Measurements from ENCODE around the gene BAD. TPM values are rescaled to one million over a fixed set of nuclear protein-coding genes. Genes with fewer than 3 reads are reported as not detected.

BAD gene
- total RNA-seq, 1 experiment from 2014 or later, result 34.7 TPM

DNA sequence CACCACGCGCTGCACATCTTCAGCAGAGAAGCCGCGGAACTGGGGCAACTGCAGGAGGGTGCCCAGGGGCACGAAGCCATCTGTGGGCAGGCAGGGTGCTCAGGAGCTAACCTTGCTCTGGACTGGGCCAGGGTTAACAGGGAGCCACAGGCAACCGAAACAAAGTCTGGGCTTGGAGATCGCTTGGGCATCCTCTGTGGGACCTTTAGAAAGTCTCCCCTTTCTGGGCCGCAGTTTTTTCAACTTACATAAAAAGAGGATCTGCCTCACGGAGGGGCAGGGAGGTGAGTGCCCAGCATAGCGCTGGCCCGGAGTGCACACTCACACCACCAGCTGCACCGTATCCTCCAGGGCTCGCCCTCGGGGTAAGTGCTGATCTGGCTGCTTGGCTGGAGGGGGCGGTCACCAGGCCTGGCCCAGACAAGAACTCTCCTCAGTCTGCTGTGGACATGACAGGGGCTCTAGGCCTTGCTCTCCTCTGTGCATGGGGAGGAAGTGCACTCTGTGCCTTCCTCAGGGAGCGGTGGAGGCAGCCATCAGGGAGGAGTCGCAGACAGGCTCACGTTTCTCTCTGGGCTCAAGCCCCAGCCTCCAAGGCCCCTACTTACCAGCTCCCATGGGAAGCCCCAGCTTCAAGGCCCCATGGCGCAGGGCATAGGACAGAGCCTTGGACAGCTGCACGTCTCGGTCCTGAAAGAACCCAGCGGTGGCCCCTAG is 59.4 kb downstream of the BAD start:
- Mint-ChIP-seq H3K27me3 (ENCODE audit: low read depth) (no peaks in the 10 kb centered on the region), H3K9me3 (no peaks in the 10 kb centered on the region), H3K27ac (peak overlapping the region; percentile 57), H3K4me1 (peaks cover 23% of the 10 kb centered on the region), H3K4me3 (peak overlapping the region; percentile 81), H3K36me3 (no peaks in the 10 kb centered on the region)
- TF ChIP-seq CBFB (CRISPR knock-in tag; IDR thresholded peaks at IDR 0.05; ENCODE audit: low read depth) (0 out of 2 replicates have a peak, but pooled peaks have one; percentile 5), TCF7 (CRISPR knock-in tag; IDR thresholded peaks at IDR 0.05; ENCODE audit: low read depth) (0 out of 2 replicates have a peak, but pooled peaks have one; percentile 48), SP1 (CRISPR knock-in tag; conservative IDR thresholded peaks at IDR 0.05) (0 out of 2 replicates have a peak, but pooled peaks have one; percentile 9), RELA (CRISPR knock-in tag; IDR thresholded peaks at IDR 0.05; ENCODE audit: borderline replicate concordance) (no peak)
- CTCF ChIA-PET, result interaction anchor here (0.5 to 3.8 kb wide), 10 partner anchors 10 to 1363 kb away, joined by 3 to 27 read pairs (median 7); partner anchors contain the start of genes ESRRA, FERMT3, MACROD1 and PLCB3
- no peak for ATAC-seq
- POLR2A ChIA-PET, result interaction anchor here (0.6 to 1.0 kb wide), 2 partner anchors 19 to 21 kb away, joined by 3 read pairs; no protein-coding TSS in a partner anchor
- DNase-seq (ENCODE audit: low spot score), result no peak

DNA sequence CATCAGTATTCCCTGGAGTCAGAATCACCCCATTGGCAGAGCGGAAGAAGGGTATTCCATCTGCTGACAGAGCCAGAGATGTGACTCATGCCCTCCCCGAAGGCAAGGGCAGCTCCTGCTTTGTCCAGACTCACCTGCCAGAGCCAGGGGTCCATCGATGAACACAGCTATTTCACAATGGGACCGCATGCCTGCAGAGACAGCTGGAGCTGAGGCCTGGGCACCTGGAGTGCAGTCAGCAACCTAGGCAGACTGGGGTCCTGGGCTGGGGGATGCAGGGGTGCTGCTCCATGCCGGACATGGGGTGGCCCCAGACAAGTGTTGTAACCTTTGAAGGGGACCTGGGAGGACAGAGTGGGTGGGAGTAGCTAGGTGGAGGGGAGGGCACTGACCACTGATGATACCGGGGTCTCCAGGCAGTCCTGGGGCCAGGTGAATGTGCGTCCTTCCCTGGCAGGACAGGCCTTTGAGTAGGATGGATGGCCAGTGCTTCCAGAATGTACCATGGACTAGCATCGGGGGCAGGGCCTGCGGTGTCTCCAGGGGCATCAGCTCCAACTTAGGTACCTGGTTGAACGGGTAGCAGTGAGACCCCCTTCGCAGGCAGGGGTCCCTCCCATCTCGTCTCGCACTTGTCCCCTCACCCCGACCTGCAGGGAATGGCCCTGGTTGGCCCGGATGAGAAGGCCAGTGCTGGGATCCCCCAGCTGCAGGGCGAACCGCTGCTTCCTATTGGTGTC is 60.1 kb downstream of the BAD start:
- DNase-seq (ENCODE audit: low spot score) (no peak), ATAC-seq (no peak)
- H3K27ac Mint-ChIP-seq, result no peak overlapping the region
- ChIA-PET POLR2A (interaction anchor here (1.0 kb wide), 1 partner anchor 20 kb away, joined by 3 read pairs; no protein-coding TSS in a partner anchor), CTCF (interaction anchor here (0.7 to 2.1 kb wide), 4 partner anchors 17 to 45 kb away, joined by 3 to 7 read pairs (median 4); partner anchors contain the start of gene STIP1)
- H3K9me3 Mint-ChIP-seq, result no peaks in the 10 kb centered on the region
- no peaks in the 10 kb centered on the region for H3K36me3 Mint-ChIP-seq
- peak overlapping the region; percentile 81 for H3K4me3 Mint-ChIP-seq
- H3K27me3 Mint-ChIP-seq (ENCODE audit: low read depth), result no peaks in the 10 kb centered on the region
- H3K4me1 Mint-ChIP-seq, result peaks cover 16% of the 10 kb centered on the region
- TF ChIP-seq FOXP1 (CRISPR knock-in tag; IDR thresholded peaks at IDR 0.05; ENCODE audit: borderline replicate concordance) (no peak), NR2C2 (CRISPR knock-in tag; IDR thresholded peaks at IDR 0.05) (no peak), ESRRA (CRISPR knock-in tag; IDR thresholded peaks at IDR 0.05; ENCODE audit: borderline replicate concordance) (no peak), ZBTB21 (CRISPR knock-in tag; IDR thresholded peaks at IDR 0.05; ENCODE audit: borderline replicate concordance) (no peak), GRHL2 (CRISPR knock-in tag; IDR thresholded peaks at IDR 0.05; ENCODE audit: insufficient replicate concordance, severe bottlenecking) (no peak), NR3C1 (CRISPR knock-in tag; conservative IDR thresholded peaks at IDR 0.05; ENCODE audit: low read depth) (no peak)
- TF ChIP-seq, protein P1, sequence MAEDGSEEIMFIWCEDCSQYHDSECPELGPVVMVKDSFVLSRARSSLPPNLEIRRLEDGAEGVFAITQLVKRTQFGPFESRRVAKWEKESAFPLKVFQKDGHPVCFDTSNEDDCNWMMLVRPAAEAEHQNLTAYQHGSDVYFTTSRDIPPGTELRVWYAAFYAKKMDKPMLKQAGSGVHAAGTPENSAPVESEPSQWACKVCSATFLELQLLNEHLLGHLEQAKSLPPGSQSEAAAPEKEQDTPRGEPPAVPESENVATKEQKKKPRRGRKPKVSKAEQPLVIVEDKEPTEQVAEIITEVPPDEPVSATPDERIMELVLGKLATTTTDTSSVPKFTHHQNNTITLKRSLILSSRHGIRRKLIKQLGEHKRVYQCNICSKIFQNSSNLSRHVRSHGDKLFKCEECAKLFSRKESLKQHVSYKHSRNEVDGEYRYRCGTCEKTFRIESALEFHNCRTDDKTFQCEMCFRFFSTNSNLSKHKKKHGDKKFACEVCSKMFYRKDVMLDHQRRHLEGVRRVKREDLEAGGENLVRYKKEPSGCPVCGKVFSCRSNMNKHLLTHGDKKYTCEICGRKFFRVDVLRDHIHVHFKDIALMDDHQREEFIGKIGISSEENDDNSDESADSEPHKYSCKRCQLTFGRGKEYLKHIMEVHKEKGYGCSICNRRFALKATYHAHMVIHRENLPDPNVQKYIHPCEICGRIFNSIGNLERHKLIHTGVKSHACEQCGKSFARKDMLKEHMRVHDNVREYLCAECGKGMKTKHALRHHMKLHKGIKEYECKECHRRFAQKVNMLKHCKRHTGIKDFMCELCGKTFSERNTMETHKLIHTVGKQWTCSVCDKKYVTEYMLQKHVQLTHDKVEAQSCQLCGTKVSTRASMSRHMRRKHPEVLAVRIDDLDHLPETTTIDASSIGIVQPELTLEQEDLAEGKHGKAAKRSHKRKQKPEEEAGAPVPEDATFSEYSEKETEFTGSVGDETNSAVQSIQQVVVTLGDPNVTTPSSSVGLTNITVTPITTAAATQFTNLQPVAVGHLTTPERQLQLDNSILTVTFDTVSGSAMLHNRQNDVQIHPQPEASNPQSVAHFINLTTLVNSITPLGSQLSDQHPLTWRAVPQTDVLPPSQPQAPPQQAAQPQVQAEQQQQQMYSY (CRISPR knock-in tag; IDR thresholded peaks at IDR 0.05), result no peak
- TF ChIP-seq, protein P2, sequence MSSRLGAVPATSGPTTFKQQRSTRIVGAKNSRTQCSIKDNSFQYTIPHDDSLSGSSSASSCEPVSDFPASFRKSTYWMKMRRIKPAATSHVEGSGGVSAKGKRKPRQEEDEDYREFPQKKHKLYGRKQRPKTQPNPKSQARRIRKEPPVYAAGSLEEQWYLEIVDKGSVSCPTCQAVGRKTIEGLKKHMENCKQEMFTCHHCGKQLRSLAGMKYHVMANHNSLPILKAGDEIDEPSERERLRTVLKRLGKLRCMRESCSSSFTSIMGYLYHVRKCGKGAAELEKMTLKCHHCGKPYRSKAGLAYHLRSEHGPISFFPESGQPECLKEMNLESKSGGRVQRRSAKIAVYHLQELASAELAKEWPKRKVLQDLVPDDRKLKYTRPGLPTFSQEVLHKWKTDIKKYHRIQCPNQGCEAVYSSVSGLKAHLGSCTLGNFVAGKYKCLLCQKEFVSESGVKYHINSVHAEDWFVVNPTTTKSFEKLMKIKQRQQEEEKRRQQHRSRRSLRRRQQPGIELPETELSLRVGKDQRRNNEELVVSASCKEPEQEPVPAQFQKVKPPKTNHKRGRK (CRISPR knock-in tag; IDR thresholded peaks at IDR 0.05; ENCODE audit: borderline replicate concordance), result no peak
- TF ChIP-seq, protein P3, sequence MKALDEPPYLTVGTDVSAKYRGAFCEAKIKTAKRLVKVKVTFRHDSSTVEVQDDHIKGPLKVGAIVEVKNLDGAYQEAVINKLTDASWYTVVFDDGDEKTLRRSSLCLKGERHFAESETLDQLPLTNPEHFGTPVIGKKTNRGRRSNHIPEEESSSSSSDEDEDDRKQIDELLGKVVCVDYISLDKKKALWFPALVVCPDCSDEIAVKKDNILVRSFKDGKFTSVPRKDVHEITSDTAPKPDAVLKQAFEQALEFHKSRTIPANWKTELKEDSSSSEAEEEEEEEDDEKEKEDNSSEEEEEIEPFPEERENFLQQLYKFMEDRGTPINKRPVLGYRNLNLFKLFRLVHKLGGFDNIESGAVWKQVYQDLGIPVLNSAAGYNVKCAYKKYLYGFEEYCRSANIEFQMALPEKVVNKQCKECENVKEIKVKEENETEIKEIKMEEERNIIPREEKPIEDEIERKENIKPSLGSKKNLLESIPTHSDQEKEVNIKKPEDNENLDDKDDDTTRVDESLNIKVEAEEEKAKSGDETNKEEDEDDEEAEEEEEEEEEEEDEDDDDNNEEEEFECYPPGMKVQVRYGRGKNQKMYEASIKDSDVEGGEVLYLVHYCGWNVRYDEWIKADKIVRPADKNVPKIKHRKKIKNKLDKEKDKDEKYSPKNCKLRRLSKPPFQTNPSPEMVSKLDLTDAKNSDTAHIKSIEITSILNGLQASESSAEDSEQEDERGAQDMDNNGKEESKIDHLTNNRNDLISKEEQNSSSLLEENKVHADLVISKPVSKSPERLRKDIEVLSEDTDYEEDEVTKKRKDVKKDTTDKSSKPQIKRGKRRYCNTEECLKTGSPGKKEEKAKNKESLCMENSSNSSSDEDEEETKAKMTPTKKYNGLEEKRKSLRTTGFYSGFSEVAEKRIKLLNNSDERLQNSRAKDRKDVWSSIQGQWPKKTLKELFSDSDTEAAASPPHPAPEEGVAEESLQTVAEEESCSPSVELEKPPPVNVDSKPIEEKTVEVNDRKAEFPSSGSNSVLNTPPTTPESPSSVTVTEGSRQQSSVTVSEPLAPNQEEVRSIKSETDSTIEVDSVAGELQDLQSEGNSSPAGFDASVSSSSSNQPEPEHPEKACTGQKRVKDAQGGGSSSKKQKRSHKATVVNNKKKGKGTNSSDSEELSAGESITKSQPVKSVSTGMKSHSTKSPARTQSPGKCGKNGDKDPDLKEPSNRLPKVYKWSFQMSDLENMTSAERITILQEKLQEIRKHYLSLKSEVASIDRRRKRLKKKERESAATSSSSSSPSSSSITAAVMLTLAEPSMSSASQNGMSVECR (CRISPR knock-in tag; IDR thresholded peaks at IDR 0.05; ENCODE audit: borderline replicate concordance), result no peak
- TF ChIP-seq, protein P4, sequence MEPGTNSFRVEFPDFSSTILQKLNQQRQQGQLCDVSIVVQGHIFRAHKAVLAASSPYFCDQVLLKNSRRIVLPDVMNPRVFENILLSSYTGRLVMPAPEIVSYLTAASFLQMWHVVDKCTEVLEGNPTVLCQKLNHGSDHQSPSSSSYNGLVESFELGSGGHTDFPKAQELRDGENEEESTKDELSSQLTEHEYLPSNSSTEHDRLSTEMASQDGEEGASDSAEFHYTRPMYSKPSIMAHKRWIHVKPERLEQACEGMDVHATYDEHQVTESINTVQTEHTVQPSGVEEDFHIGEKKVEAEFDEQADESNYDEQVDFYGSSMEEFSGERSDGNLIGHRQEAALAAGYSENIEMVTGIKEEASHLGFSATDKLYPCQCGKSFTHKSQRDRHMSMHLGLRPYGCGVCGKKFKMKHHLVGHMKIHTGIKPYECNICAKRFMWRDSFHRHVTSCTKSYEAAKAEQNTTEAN (CRISPR knock-in tag; IDR thresholded peaks at IDR 0.05), result no peak
- TF ChIP-seq, protein P5, sequence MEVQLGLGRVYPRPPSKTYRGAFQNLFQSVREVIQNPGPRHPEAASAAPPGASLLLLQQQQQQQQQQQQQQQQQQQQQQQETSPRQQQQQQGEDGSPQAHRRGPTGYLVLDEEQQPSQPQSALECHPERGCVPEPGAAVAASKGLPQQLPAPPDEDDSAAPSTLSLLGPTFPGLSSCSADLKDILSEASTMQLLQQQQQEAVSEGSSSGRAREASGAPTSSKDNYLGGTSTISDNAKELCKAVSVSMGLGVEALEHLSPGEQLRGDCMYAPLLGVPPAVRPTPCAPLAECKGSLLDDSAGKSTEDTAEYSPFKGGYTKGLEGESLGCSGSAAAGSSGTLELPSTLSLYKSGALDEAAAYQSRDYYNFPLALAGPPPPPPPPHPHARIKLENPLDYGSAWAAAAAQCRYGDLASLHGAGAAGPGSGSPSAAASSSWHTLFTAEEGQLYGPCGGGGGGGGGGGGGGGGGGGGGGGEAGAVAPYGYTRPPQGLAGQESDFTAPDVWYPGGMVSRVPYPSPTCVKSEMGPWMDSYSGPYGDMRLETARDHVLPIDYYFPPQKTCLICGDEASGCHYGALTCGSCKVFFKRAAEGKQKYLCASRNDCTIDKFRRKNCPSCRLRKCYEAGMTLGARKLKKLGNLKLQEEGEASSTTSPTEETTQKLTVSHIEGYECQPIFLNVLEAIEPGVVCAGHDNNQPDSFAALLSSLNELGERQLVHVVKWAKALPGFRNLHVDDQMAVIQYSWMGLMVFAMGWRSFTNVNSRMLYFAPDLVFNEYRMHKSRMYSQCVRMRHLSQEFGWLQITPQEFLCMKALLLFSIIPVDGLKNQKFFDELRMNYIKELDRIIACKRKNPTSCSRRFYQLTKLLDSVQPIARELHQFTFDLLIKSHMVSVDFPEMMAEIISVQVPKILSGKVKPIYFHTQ (CRISPR knock-in tag; IDR thresholded peaks at IDR 0.05), result no peak
- TF ChIP-seq, protein P6, sequence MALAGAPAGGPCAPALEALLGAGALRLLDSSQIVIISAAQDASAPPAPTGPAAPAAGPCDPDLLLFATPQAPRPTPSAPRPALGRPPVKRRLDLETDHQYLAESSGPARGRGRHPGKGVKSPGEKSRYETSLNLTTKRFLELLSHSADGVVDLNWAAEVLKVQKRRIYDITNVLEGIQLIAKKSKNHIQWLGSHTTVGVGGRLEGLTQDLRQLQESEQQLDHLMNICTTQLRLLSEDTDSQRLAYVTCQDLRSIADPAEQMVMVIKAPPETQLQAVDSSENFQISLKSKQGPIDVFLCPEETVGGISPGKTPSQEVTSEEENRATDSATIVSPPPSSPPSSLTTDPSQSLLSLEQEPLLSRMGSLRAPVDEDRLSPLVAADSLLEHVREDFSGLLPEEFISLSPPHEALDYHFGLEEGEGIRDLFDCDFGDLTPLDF (CRISPR knock-in tag; IDR thresholded peaks at IDR 0.05), result no peak
